OCI-LY3 (cell line): ENCODE results near the gene CDH4.

Experiments
- EZH2phosphoT487 ChIP-seq: fragments of 200-600 bp; shearing (Covaris generic); IDR thresholded peaks from 2 replicates; pipeline ENCODE4 v1.6.1; 2018; ENCODE audit warnings: antibody characterized with exemption, mixed run types, low read depth
- TF ChIP-seq, protein P1 (sequence below): fragments of 200-600, 300-600 bp; sonication (generic); IDR thresholded peaks from 2 replicates; pipeline ENCODE4 v1.5.1; 2014; ENCODE audit warnings: antibody characterized with exemption, low read length, low read depth

DNA sequence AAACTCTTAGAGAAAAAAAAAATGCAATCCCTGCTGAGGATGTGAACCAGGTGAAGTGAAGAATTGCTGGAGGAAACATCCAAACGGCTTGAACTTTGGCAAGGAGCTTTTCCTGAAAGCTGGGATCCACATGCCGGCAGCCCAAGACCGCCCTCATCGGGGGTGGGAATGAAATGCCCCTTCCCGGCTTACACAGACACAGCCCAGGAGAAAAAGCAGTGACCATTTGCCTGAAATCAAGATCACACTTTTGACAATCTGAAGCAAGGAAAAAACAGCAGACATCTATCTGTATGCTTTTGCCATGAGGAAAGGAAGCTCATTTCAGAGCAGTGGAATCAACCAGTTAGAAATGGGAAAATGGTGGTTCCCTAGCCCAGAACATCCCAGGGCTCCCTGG lies 559.1 kb downstream of the CDH4 start:
- TF ChIP-seq, protein P1, sequence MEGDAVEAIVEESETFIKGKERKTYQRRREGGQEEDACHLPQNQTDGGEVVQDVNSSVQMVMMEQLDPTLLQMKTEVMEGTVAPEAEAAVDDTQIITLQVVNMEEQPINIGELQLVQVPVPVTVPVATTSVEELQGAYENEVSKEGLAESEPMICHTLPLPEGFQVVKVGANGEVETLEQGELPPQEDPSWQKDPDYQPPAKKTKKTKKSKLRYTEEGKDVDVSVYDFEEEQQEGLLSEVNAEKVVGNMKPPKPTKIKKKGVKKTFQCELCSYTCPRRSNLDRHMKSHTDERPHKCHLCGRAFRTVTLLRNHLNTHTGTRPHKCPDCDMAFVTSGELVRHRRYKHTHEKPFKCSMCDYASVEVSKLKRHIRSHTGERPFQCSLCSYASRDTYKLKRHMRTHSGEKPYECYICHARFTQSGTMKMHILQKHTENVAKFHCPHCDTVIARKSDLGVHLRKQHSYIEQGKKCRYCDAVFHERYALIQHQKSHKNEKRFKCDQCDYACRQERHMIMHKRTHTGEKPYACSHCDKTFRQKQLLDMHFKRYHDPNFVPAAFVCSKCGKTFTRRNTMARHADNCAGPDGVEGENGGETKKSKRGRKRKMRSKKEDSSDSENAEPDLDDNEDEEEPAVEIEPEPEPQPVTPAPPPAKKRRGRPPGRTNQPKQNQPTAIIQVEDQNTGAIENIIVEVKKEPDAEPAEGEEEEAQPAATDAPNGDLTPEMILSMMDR = no peak
- TF ChIP-seq EZH2phosphoT487 = no peak
